Lower lobe of right lung (tissue), 2 donors: ENCODE measurements around the gene RING1. TPM values are rescaled to one million over a fixed set of nuclear protein-coding genes. Genes with fewer than 3 reads are reported as not detected.

Experiments
- ATAC-seq, 2 donors: fragments of 200-7000 bp; cut with Tn5 transposase; one replicate each; pipeline ENCODE4 v1.9.1; 2020 to 2022; ENCODE audit warnings: mild to moderate bottlenecking in 2 of 2, moderate library complexity in 2 of 2
- DNase-seq: peaks from one replicate; pipeline ENCODE4 v3.0.0-alpha.2; 2020
- H3K27ac ChIP-seq: fragments of 200-600 bp; one replicate; pipeline ENCODE4 v1.8.0; 2022
- H3K27me3 ChIP-seq: fragments of 200-600 bp; one replicate; pipeline ENCODE4 v1.8.0; 2022; ENCODE audit warnings: low read depth
- H3K36me3 ChIP-seq: fragments of 200-600 bp; one replicate; pipeline ENCODE4 v1.8.0; 2022; ENCODE audit warnings: mild to moderate bottlenecking
- H3K4me1 ChIP-seq: fragments of 200-600 bp; one replicate; pipeline ENCODE4 v1.8.0; 2022
- H3K4me3 ChIP-seq: fragments of 200-600 bp; one replicate; pipeline ENCODE4 v1.8.0; 2022; ENCODE audit warnings: mild to moderate bottlenecking
- H3K9me3 ChIP-seq: fragments of 200-600 bp; one replicate; pipeline ENCODE4 v1.8.0; 2022
- intact Hi-C: fragments of 100-400 bp; cut with DNase I; formaldehyde crosslinking; loops from one replicate; pipeline ENCODE4 v1.11.0; 2022
- total RNA-seq: library from RNA; stranded (reverse); fragmentation: NEBNext Ultra II Directional; extraction: Animal tissue kit (Norgen Biotek cat#: 25700); gene quantifications from one replicate; pipeline ENCODE4 v1.2.1, GENCODE V29; 2021
- TF ChIP-seq, protein P1 (sequence below): fragments of 200-600 bp; IDR thresholded peaks from one replicate; pipeline ENCODE4 v1.8.0; 2022; ENCODE audit warnings: antibody characterized with exemption, mild to moderate bottlenecking
- donor health status: DM: no; HTN: yes; CAD: no; lungs with severe emphysema.

RING1 gene
- total RNA-seq, 1 donor from 2014 or later: 43.1 TPM

- TF ChIP-seq, protein P1, sequence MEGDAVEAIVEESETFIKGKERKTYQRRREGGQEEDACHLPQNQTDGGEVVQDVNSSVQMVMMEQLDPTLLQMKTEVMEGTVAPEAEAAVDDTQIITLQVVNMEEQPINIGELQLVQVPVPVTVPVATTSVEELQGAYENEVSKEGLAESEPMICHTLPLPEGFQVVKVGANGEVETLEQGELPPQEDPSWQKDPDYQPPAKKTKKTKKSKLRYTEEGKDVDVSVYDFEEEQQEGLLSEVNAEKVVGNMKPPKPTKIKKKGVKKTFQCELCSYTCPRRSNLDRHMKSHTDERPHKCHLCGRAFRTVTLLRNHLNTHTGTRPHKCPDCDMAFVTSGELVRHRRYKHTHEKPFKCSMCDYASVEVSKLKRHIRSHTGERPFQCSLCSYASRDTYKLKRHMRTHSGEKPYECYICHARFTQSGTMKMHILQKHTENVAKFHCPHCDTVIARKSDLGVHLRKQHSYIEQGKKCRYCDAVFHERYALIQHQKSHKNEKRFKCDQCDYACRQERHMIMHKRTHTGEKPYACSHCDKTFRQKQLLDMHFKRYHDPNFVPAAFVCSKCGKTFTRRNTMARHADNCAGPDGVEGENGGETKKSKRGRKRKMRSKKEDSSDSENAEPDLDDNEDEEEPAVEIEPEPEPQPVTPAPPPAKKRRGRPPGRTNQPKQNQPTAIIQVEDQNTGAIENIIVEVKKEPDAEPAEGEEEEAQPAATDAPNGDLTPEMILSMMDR: no peak
- Histone ChIP-seq H3K9me3 (no peaks in the 10 kb centered on the region), H3K27me3 (no peaks in the 10 kb centered on the region), H3K27ac (no peak overlapping the region), H3K4me1 (no peaks in the 10 kb centered on the region), H3K4me3 (no peak overlapping the region), H3K36me3 (no peaks in the 10 kb centered on the region)
- ATAC-seq (no peak), DNase-seq (no peak)
- intact Hi-C loops: no loop called here
These were observed 27.2 kb upstream of the RING1 start for GRCh38 chr6:33181141-33181540.

DNA sequence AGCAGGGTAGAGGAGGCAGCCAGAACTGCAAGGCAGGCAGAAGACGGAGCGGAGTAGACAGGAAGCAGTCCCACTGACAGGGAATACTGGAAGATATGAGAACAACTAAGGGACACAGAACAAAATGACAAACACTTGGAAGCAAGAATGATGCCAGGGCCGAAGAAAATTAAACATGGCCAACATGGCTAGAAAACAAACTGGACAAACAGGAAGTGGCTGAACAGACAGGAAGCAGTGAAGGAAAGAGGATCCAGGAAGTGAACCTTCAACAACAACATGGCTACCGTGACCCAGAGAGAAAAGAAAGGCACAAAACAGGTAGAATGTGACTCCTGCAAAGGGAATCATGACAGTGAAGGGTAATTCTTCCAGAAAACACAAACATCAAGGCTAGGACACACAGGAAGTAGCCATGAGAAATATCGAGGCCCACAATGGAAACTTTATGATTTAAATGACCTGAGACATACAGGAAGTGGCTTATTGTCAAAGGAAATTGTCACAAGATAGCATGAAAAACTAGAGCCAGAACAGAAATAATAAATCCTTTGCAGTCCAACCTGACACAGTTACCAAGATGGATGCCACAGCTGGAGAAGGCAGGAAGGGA lies 25.1 kb upstream of the RING1 start:
- intact Hi-C loops: no loop called here

GRCh38 chr6:33185190-33185589 lies 23.1 kb upstream of the RING1 start:
- TF ChIP-seq, protein P1: no peak
- no peak overlapping the region for H3K4me3 ChIP-seq
- no peaks in the 10 kb centered on the region for H3K9me3 ChIP-seq
- peaks cover 8% of the 10 kb centered on the region for H3K27me3 ChIP-seq
- DNase-seq (no peak), ATAC-seq (no peak)
- H3K27ac ChIP-seq: no peak overlapping the region
- no peaks in the 10 kb centered on the region for H3K36me3 ChIP-seq
- intact Hi-C loops: no loop called here
- no peaks in the 10 kb centered on the region for H3K4me1 ChIP-seq

More for the DNA sequence above, 25.1 kb upstream of the RING1 start:
- DNase-seq (no peak), ATAC-seq (no peak)
- no peaks in the 10 kb centered on the region for H3K4me1 ChIP-seq
- H3K36me3 ChIP-seq: no peaks in the 10 kb centered on the region
- TF ChIP-seq, protein P1: no peak
- H3K4me3 ChIP-seq: no peak overlapping the region
- no peaks in the 10 kb centered on the region for H3K27me3 ChIP-seq
- H3K9me3 ChIP-seq: no peaks in the 10 kb centered on the region
- peak overlapping the region; percentile 8 for H3K27ac ChIP-seq

DNA sequence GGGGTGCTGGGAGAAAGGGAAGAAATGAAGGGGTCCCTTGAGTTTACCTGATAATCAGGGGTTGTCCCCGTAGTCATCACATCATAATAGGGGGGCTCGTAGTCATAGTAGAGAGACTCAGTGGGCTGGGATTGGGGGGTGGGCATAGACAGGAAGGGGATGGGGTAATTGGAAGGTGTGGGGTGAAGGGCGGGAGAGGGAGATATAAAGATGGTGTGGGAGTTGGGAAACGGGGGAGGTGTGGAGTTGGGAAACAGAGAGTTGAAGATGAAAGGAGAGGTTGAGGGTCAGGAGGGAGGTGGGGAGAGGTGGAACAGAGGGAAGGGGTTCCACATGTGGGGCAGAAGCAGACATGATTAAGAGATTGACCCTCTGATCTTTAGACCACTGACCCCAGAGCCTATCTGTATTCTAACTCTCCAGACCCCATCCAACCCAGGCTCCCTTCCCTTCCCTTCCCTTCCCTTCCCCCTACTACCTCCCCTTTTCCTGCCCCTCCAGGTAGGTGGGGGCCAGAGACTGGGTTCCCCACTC lies 22.6 kb upstream of the RING1 start:
- H3K4me3 ChIP-seq: no peak overlapping the region
- H3K36me3 ChIP-seq: no peaks in the 10 kb centered on the region
- no peaks in the 10 kb centered on the region for H3K4me1 ChIP-seq
- H3K27me3 ChIP-seq: peaks cover 12% of the 10 kb centered on the region
- intact Hi-C loops: no loop called here
- DNase-seq (no peak), ATAC-seq (no peak)
- no peaks in the 10 kb centered on the region for H3K9me3 ChIP-seq
- H3K27ac ChIP-seq: no peak overlapping the region
- TF ChIP-seq, protein P1: no peak

DNA sequence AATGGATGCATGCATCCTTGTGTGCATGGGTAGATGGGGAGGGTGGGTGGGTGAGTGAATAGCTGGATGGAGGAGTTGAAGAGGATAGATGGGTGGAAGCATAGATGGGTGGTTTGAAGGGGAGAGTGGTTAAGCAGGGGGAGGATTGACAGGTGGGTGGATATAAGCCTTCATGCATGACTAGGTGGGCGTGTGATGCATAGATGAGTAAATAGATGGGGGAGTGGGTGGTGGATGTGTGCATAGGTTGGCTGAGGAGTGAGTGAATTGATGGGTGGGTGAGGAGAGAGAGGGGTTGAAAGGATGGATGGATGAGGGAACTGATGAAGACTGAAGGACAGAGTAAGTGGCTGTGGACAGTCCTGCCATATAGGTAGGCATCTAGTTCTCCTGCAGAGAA lies 20.5 kb upstream of the RING1 start:
- ATAC-seq: no peak

More for the DNA sequence above, 20.5 kb upstream of the RING1 start:
- peaks cover 28% of the 10 kb centered on the region for H3K27me3 ChIP-seq
- peaks cover 16% of the 10 kb centered on the region for H3K4me1 ChIP-seq
- no peaks in the 10 kb centered on the region for H3K9me3 ChIP-seq
- DNase-seq: no peak
- H3K36me3 ChIP-seq: no peaks in the 10 kb centered on the region
- intact Hi-C loops: no loop called here
- no peak overlapping the region for H3K4me3 ChIP-seq
- H3K27ac ChIP-seq: no peak overlapping the region
- TF ChIP-seq, protein P1: no peak
